H4 (cell line): ENCODE results near the gene TMEM17. TPM values are rescaled to one million over a fixed set of nuclear protein-coding genes. Genes with fewer than 3 reads are reported as not detected.
A peak's percentile ranks its signal among the peaks of the same experiment; 100 is the strongest.
"Not testable (repeated sequence)": the region's sequence is repeated elsewhere in the genome, so short reads cannot be mapped to it uniquely, and the experiment has no call there.

Experiments
- DNase-seq: peaks from one replicate; pipeline ENCODE4 v3.0.0-alpha.2; 2015; ENCODE audit warnings: low spot score
- total RNA-seq: library from RNA; depleted of rRNA; stranded (reverse); fragments of >200 nt; shearing (Covaris generic); gene quantifications from 2 replicates; pipeline ENCODE4 v1.2.3, GENCODE V29; 2014; rRNA removed

The TMEM17 gene, protein sequence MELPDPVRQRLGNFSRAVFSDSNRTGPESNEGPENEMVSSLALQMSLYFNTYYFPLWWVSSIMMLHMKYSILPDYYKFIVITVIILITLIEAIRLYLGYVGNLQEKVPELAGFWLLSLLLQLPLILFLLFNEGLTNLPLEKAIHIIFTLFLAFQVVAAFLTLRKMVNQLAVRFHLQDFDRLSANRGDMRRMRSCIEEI
- total RNA-seq, result 2.6 and 2.8 TPM in 2 replicates

GRCh38 chr2:62505750-62506420 is at the start of gene TMEM17:
Gene TMEM17 (minus strand): TSS chr2:62506195. CDS start chr2:62506129, 66 bp downstream.
- peak; percentile 76 for DNase-seq

GRCh38 chr2:62554440-62554839 is 48.4 kb upstream of the TMEM17 start:
- no peak for DNase-seq

- no peak for DNase-seq
Measured at GRCh38 chr2:62550461-62550860, 44.5 kb upstream of the TMEM17 start.

- DNase-seq, result no peak
Measured at GRCh38 chr2:62547854-62548253, 41.9 kb upstream of the TMEM17 start.

GRCh38 chr2:62545261-62545660 is 39.3 kb upstream of the TMEM17 start:
- DNase-seq, result no peak

- DNase-seq, result no peak
Measured at GRCh38 chr2:62540408-62541168, 34.6 kb upstream of the TMEM17 start.

DNA sequence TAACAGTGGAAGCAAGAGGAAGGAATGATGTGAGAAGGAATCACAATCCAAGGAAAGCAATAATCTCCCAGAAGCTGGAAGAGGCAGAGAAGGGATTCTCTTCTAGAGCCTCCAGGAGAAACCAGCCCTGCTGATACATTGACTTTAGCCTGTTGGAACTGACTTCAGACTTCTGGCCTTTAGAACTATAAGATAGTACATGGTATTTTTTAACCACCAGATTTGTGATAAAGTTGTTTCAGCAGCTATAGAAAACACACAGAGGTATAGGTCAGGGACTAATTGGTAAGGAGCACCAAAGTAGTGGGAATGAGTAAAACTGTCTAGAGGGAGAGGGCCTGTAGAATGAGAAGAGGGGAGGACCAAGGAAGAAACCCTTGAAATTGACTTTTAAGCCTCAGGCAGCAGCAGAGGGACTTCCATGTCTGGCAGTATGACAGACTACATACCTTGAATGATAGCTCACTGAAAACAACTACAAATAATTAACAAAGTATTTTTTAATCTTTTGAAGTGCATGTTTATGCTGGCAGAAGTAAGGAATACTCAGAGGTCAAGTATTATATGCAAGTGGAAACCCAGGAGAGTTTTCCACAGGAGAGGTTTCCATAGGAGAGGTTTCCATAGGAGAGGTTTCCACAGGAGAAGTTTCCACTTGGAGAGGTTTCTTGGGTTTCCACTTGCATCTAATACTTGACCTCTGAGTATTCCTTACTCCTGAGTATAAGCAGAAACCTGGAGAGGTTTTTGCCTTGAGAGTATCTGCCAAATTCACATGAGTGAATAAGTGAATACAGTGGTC is 33.8 kb upstream of the TMEM17 start:
- DNase-seq, result no peak

DNA sequence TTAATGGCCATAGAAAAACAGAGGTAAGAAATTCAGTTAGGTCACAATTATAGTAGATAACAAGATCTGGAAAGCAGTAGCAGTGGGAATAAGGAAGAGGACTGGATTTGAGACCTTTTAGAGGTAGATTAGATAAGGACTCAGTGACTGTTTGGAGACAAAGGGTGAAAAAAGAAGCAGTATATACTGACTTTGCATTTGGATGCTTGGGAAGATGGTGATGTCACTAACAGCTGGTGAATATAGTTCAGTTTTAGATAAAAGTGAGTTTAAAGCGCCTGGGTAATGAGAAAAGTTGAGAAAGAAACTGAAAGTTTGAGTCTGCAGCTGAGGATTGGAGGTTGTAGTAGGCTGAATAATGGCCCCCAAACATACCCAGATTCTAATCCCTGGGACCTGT is 32.8 kb upstream of the TMEM17 start:
- DNase-seq, result no peak

DNA sequence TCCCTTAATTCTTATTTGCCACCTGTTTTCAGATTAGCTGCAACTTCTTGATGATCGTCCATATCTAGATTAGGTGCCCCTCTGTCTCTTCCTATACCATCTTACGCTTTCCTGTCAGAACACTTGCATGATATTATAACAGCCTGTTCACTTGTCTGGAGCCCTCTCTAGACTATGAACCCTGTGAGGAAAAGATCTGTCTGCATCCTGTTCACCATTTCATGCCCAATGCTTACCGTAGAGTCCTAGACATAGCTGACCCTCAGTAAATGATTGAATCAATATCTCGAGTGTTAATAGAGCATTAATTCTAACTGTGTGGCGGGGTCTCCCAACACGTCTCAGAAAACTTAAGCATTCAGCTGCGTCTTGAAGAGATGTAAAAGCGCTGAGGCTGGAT is 31.8 kb upstream of the TMEM17 start:
- no peak for DNase-seq

- no peak for DNase-seq
Measured at GRCh38 chr2:62536873-62537547, 31.0 kb upstream of the TMEM17 start.

GRCh38 chr2:62535521-62535920 is 29.5 kb upstream of the TMEM17 start:
- not testable (repeated sequence) for DNase-seq

GRCh38 chr2:62531594-62531993 is 25.6 kb upstream of the TMEM17 start:
- DNase-seq, result no peak

DNA sequence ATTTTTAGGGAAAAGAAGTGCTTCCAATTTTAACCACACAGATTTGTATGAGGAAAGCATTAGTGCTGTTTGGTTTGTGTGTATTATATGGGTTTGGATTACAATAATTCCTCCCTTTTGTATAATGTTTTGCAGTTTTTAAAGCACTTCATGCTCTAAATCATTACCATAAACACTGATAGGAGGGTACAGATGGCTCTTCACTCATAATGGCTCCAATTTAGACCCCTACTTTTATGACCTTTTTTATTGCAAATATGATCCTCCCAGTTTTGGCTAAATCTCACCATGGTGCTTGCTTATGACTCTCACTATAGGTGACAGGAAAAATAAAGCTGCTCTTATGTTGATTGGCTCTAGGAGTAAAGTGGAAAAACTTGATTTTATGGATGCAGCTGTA is 23.8 kb upstream of the TMEM17 start:
- DNase-seq, result no peak

DNA sequence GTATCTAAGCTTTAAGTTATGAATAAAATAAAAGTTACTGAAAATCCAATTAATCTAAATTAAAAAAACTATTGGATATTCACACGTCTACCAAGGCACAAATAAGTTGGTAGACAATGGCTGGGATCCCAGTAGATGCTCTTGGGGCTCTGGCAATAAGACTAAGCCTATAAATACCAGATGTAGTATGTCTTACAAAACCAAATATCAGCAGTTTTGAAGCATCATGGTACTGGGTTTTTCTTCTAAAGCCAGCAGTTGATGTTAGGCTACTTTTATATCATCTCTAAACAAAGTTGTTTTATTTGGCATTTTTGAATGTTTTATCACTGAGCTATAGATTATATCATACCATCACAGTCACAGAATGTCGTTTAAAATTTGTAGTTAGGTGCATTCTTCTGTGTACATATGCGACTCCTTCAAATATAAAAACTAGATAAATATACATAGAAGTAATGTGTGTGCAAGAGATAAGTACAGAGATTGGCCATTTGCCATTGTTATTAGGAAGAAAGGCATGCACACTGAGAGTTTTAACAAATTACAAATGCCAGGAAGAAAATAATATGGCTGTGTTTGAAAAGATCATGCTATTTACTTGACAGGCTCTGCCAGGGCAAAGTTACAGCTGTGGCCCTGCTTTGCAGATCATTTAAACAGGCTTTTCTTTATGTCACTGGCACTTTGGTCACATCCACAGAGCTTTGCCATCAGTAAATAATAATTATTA is 21.6 kb upstream of the TMEM17 start:
- no peak for DNase-seq

- DNase-seq, result no peak
Measured at GRCh38 chr2:62526531-62527381, 20.8 kb upstream of the TMEM17 start.

- DNase-seq, result no peak
Measured at GRCh38 chr2:62525549-62526269, 19.7 kb upstream of the TMEM17 start.

DNA sequence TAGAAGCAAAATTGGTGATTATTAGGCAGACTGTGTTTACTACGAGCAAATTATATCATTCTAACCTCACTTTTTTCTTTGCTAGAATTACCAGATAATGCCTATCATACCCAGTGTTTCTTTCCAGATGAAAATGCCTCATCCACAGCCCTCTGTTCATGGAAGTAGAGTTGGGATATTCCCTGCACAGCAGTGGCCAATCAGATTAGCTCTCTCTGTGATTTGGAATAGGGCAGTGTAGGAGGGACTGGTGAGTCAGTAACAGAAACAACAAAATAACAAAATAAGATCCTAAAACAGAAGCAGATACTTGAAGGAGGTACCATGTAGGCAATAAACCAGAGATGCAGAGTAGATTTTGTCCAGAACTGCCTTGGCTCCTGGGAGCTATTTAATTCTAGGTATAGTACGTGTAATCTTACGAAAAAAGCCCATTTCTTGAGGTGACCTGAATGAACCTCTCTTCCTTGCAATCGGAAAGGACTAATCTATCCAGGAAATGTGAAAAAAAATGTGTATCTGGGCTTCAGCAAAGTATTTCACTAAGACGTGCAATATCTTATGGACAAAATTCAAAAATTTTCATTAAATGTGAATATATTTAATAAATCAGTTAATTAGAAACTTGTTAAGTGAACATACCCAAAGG is 18.4 kb upstream of the TMEM17 start:
- no peak for DNase-seq

DNA sequence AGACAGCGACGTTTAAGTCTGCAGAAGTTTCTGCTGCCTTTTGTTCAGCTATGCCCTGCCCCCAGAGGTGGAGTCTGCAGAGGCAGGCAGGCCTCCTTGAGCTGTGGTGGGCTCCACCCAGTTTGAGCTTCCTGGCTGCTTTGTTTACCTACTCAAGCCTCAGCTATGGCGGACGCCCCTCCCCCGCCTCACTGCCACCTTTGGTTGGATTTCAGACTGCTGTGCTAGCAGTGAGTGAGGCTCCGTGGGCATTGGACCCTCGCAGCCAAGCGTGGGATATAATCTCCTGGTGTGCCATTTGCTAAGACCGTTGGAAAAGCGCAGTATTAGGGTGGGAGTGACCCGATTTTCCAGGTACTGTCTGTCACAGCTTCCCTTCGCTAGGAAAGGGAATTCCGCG is 15.1 kb upstream of the TMEM17 start:
- not testable (repeated sequence) for DNase-seq

DNA sequence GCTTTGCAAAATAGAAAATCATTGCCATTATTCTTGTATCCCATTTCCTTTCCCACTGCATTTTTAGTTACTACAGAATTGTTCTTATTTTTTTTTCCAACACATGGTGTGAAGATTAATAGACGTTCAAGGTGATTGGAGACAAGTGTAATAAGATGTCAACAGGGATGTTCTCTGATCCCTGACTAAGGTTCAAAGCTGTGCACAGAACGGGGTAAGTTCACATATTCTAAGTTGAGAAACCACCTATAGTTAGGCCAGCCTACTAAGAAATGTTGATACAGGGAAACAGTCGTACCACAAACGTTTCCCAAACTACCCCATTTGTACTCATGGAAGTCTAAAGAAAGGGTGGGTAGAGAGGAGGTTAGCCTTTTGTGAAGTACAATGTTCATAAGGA is 6.4 kb upstream of the TMEM17 start:
- DNase-seq, result no peak
